Left lung (tissue), 10 donors: ENCODE results near the gene PBX1. TPM values are rescaled to one million over a fixed set of nuclear protein-coding genes. Genes with fewer than 3 reads are reported as not detected.

Experiments used
- ATAC-seq: fragments of 200-7000 bp; cut with Tn5 transposase; one replicate; pipeline ENCODE4 v1.9.1; 2020; ENCODE audit warnings: moderate library complexity
- DNase-seq, 4 donors: peaks; one replicate each; pipeline ENCODE4 v3.0.0-alpha.2; 2013 to 2020
- H3K27ac ChIP-seq, 2 donors: fragments of 200-600 bp; sonication (generic) in 1 of 2; one replicate each; pipeline versions ENCODE4 v1.5.0 to v1.8.0; 2020 to 2021
- H3K27me3 ChIP-seq, 2 donors: fragments of 200-600 bp; sonication (generic) in 1 of 2; one replicate each; pipeline versions ENCODE4 v1.5.0 to v1.8.0; 2020 to 2021
- H3K36me3 ChIP-seq, 2 donors: fragments of 200-600 bp; sonication (generic) in 1 of 2; one replicate each; pipeline versions ENCODE4 v1.5.0 to v1.8.0; 2020 to 2021
- H3K4me1 ChIP-seq, 2 donors: fragments of 200-600 bp; one replicate each; pipeline ENCODE4 v1.8.0; 2021
- H3K4me3 ChIP-seq, 2 donors: fragments of 200-600 bp; sonication (generic) in 1 of 2; one replicate each; pipeline versions ENCODE4 v1.5.0 to v1.8.0; 2020 to 2021; ENCODE audit warnings: mild to moderate bottlenecking in 1 of 2
- H3K9me3 ChIP-seq, 2 donors: fragments of 200-600 bp; sonication (generic) in 1 of 2; one replicate each; pipeline versions ENCODE4 v1.5.0 to v1.8.0; 2020 to 2021
- intact Hi-C, 2 donors: fragments of 100-400 bp; cut with DNase I; formaldehyde crosslinking; loops; one replicate each; pipeline versions ENCODE4 v1.11.2 to v1.14.2; 2022
- polyA plus RNA-seq, 6 donors: library from polyadenylated mRNA; unstranded; fragments of 120-200 nt; gene quantifications; one replicate each; pipeline ENCODE4 v1.2.1, GENCODE V29; 2013; ENCODE audit not compliant: insufficient read length in 6 of 6
- total RNA-seq, 2 donors: library from RNA; stranded (reverse); fragmentation: NEBNext Ultra II Directional; extraction: Animal tissue kit (Norgen Biotek cat#: 25700); gene quantifications; one replicate each; pipeline ENCODE4 v1.2.1, GENCODE V29; 2021
- TF ChIP-seq, protein P1 (sequence below), 2 donors: fragments of 200-600 bp; sonication (generic) in 1 of 2; IDR thresholded peaks; one replicate each; pipeline versions ENCODE4 v1.5.0 to v1.8.0; 2021; ENCODE audit warnings: antibody characterized with exemption in 2 of 2
- donor health status: DM: no; HTN: yes; CAD: no.
- donor health status: DM: no; HTN: no; CAD: no.

The PBX1 gene
- total and polyA plus RNA-seq, 8 donors = 44.5 to 133 (median 127) TPM

DNA sequence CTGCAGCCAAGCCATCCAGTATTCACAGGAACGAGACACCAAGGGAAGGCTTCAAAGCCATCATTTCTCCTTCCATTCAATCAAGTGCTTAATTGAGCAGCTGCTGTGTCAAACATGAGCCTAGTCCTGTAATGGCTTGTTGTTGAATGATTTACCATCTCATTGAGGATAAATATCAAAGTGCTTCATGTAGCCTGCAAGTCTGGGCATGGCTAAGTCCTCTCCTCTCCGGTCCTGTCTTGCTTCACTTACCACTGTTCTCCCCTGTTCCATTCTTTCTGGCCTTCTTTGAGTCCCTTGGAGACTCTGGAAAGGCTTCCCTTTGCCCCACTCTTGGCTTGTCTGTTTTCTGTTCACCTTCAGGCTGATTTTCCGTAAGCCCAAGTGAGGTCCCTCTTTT, 279.8 kb downstream of the PBX1 start:
- intact Hi-C loops = no loop called here
- Histone ChIP-seq H3K27me3 (no peaks in the 10 kb centered on the region), H3K9me3 (no peaks in the 10 kb centered on the region), H3K36me3 (no peaks in the 10 kb centered on the region), H3K27ac (no peak overlapping the region), H3K4me1 (no peaks in the 10 kb centered on the region), H3K4me3 (no peak overlapping the region)
- DNase-seq = no peak
- TF ChIP-seq, protein P1, sequence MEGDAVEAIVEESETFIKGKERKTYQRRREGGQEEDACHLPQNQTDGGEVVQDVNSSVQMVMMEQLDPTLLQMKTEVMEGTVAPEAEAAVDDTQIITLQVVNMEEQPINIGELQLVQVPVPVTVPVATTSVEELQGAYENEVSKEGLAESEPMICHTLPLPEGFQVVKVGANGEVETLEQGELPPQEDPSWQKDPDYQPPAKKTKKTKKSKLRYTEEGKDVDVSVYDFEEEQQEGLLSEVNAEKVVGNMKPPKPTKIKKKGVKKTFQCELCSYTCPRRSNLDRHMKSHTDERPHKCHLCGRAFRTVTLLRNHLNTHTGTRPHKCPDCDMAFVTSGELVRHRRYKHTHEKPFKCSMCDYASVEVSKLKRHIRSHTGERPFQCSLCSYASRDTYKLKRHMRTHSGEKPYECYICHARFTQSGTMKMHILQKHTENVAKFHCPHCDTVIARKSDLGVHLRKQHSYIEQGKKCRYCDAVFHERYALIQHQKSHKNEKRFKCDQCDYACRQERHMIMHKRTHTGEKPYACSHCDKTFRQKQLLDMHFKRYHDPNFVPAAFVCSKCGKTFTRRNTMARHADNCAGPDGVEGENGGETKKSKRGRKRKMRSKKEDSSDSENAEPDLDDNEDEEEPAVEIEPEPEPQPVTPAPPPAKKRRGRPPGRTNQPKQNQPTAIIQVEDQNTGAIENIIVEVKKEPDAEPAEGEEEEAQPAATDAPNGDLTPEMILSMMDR (IDR thresholded peaks at IDR 0.05) = no peak
- no peak for ATAC-seq

DNA sequence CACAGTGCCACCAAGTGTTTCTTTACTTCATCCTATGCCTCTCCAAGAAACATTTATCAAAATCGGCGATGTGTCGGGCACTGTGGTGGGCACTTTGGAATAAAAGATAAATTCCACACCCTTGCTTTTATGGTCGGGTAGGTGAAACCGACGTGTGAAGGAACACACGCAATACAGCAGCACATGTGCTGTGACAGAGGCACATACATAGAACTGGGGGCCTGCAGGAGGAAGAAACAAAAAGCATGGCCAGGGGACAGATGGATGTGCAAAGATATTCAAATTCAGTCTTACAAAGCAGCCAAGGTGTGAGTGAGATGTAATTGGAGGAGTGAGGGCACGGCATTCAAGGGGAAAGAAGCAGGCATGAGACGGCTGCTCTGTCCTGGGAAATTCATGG, 282.0 kb downstream of the PBX1 start:
- intact Hi-C loops = no loop called here

DNA sequence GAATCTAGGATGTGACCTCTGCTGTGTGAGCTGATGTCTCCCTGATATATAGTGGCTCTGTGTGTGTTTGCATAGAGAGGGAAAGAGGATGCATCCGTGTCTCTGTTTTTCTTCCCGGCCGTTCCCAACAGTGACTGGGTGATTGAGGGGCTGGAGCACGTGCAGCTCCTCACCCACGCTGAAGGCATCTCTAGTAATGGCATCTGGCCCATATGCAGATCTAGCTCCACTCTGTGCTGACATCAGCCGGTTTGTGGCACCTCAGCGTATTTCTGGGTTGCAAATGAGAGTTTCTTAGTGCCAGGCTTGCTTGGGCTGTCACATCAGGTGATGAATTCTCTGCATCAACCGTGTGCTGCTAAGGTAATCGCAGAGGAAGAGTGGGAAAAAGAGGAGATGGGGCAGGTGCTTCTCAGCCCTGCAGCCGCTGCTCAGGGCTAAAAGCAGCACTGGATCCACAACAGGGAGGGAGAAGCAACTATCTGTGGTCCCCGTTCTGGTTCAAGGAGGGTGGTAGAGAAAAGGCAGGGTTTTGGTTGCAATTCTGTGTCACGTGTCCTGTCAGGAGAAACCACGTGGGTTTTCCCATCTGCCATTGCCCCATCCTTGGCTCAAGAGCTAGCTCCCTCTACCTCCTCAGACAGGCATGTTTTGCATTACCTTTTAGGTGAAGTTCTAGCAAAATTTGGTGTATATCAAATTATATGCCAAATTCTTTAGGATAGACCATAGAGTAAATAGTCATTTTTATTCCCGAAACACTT, 282.9 kb downstream of the PBX1 start:
- intact Hi-C loops = no loop called here
- no peak overlapping the region for H3K27ac ChIP-seq
- no peaks in the 10 kb centered on the region for H3K27me3 ChIP-seq
- no peak for ATAC-seq
- TF ChIP-seq, protein P1 (IDR thresholded peaks at IDR 0.05) = no peak
- no peaks in the 10 kb centered on the region for H3K4me1 ChIP-seq
- no peak overlapping the region for H3K4me3 ChIP-seq
- DNase-seq = no peak
- no peaks in the 10 kb centered on the region for H3K9me3 ChIP-seq
- H3K36me3 ChIP-seq = peaks cover 0 to 6% of the 10 kb centered on the region in 2 donors

More for the DNA sequence above, 282.0 kb downstream of the PBX1 start:
- Histone ChIP-seq H3K9me3 (no peaks in the 10 kb centered on the region), H3K27me3 (no peaks in the 10 kb centered on the region), H3K4me3 (no peak overlapping the region), H3K36me3 (no peaks in the 10 kb centered on the region), H3K27ac (no peak overlapping the region), H3K4me1 (no peaks in the 10 kb centered on the region)
- TF ChIP-seq, protein P1 (IDR thresholded peaks at IDR 0.05) = no peak
- ATAC-seq = no peak
- no peak for DNase-seq

DNA sequence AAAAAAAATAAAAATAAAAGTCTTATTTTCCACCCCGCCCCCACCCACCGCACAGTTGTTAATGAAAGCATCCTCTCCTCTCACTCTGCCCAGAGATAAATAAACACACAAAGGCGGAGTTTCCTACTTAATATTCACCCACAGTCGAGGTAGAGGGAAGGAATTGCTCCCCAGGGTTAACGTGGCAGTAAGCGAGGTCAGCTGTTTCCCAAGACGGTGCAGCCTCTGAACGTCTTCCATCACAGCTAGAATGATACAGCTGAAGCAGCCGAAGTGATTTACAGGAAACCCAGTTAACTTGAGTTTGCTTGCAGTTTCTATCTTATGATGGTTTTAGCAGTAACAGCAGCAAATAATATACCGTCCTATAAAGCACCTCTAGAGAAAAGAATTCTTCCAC, 283.9 kb downstream of the PBX1 start:
- ATAC-seq (no peak), DNase-seq (no peak)
- TF ChIP-seq, protein P1 (IDR thresholded peaks at IDR 0.05) = no peak
- H3K4me3 ChIP-seq = no peak overlapping the region
- H3K36me3 ChIP-seq = peaks cover 0 to 14% of the 10 kb centered on the region in 2 donors
- intact Hi-C loops = no loop called here
- H3K27me3 ChIP-seq = no peaks in the 10 kb centered on the region
- H3K9me3 ChIP-seq = no peaks in the 10 kb centered on the region
- H3K4me1 ChIP-seq = no peaks in the 10 kb centered on the region
- H3K27ac ChIP-seq = no peak overlapping the region

DNA sequence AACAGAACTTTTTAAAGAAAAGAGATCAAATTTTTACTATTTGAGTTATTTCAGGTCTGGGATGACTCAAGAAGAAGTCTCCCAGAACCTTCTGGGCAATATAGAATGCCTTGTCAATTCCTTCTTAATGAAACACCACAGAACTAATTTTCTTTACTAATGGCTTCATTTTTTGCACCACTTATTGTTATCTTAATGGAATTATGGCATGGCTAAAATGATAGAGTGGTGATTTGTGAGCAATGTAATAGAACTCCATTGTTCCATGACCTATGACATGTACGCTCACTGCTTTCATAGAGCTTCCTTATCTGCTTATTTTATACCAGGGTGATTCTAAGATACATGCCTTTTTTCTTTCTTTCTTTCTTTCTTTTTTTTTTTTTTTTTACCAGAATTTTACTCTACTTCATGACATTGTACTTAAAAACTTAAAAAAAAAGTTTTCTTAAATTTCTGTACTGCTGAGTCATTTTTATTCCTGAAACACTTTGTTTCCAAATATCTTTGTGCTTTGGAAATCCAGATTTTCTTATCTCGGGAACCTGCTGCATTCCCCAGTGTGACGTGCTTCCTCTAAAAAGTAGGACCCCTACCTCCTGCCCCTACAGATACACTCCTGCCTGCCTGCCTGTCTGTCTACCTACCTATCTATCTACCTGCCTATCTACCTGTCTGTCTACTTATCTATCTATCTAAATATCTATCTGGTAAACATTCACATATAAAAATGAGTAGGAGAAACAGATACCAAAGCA, 284.9 kb downstream of the PBX1 start:
- H3K4me3 ChIP-seq = no peak overlapping the region
- ATAC-seq = no peak
- TF ChIP-seq, protein P1 (IDR thresholded peaks at IDR 0.05) = no peak
- intact Hi-C loops = no loop called here
- no peak for DNase-seq
- peaks cover 0 to 14% of the 10 kb centered on the region in 2 donors for H3K36me3 ChIP-seq
- H3K27ac ChIP-seq = no peak overlapping the region
- H3K4me1 ChIP-seq = no peaks in the 10 kb centered on the region
- H3K27me3 ChIP-seq = no peaks in the 10 kb centered on the region
- no peaks in the 10 kb centered on the region for H3K9me3 ChIP-seq
